K562 (cell line): ENCODE results near the gene RNF11. TPM values are rescaled to one million over a fixed set of nuclear protein-coding genes. Genes with fewer than 3 reads are reported as not detected.

ENCODE experiments used
- ATAC-seq: fragments of 200-7000 bp; cut with Tn5 transposase; 3 replicates; pipeline ENCODE4 v1.9.1; 2020; ENCODE audit warnings: moderate library complexity
- BruUV-seq: library from RNA; stranded (reverse); fragments of 400-500 nt; replicated peaks from 2 replicates; lab custom pipeline; 2021; lab: Mats Ljungman, UMichigan
- CTCF ChIA-PET: fragments of 300-600 bp; formaldehyde crosslinking; extraction: SDS; loops from one replicate; lab custom pipeline; 2021; ENCODE audit warnings: low intra/inter-chr PET ratio; lab: Yijun Ruan, JAX
- POLR2A ChIA-PET: fragments of 300-600, 350-650 bp; sonication (Branson Sonifier 250); formaldehyde crosslinking; extraction: SDS; loops from one replicate; lab custom pipeline; 2021; ENCODE audit warnings: antibody characterized with exemption, inconsistent platforms; lab: Yijun Ruan, JAX
- DNase-seq, 4 experiments: peaks; one replicate each; pipeline versions ENCODE4 v3.0.0 to v3.0.0-alpha.2; 2011 to 2018; ENCODE audit warnings: low spot score in 3 of 4, mixed read lengths in 3 of 4; ENCODE audit errors: extremely low read depth in 1 of 4
- FAIRE-seq: peaks from 2 replicates; lab custom pipeline; 2011; peaks lifted over from hg19 to GRCh38; lab: Jason Lieb, UNC
- H2AFZ ChIP-seq: 2 replicates; pipeline ENCODE4 v1.6.0; 2011; ENCODE audit warnings: low read depth, low read length, control low read depth, inconsistent platforms
- H3K27ac ChIP-seq: fragments of 200-600 bp; 3 replicates; pipeline ENCODE4 v1.8.0; 2011; ENCODE audit warnings: low read depth, mild to moderate bottlenecking, control low read depth, inconsistent platforms, low read length, moderate library complexity, mixed read lengths; ENCODE audit errors: extremely low read depth
- H3K27me3 ChIP-seq, 2 experiments: fragments of 300-600 bp in 1 of 2; 2 replicates in 1 of 2; 3 replicates in 1 of 2; pipeline versions ENCODE4 v1.6.0 to v1.8.0; 2011; ENCODE audit warnings: inconsistent platforms in 2 of 2, low read length in 2 of 2, mild to moderate bottlenecking in 1 of 2, mixed read lengths in 1 of 2, moderate library complexity in 1 of 2; ENCODE audit not compliant: control insufficient read depth in 2 of 2, insufficient read depth in 2 of 2
- H3K36me3 ChIP-seq: fragments of 300-600 bp; 3 replicates; pipeline ENCODE4 v1.8.0; 2011; ENCODE audit warnings: mild to moderate bottlenecking, low read length, inconsistent platforms; ENCODE audit not compliant: control insufficient read depth, insufficient read depth
- H3K4me1 ChIP-seq, 2 experiments: fragments of 200-600 bp in 1 of 2; replicated peaks in 1 of 2; 2 replicates in 1 of 2; 3 replicates in 1 of 2; pipeline versions ENCODE4 v1.5.1 to v1.8.0; 2011; ENCODE audit warnings: inconsistent platforms in 2 of 2, low read length in 2 of 2, mild to moderate bottlenecking in 1 of 2, mixed read lengths in 1 of 2, moderate library complexity in 1 of 2; ENCODE audit not compliant: control insufficient read depth in 2 of 2, insufficient read depth in 2 of 2
- H3K4me2 ChIP-seq: 2 replicates; pipeline ENCODE4 v1.6.1; 2011; ENCODE audit warnings: low read length, control low read depth, inconsistent platforms, mixed read lengths; ENCODE audit not compliant: insufficient read depth
- H3K4me3 ChIP-seq: fragments of 200-600 bp; sonication (generic), shearing (Covaris generic); 2 replicates; pipeline ENCODE4 v1.5.1; 2016; ENCODE audit warnings: control low read depth, inconsistent platforms
- H3K79me2 ChIP-seq: fragments of 200-600 bp; 3 replicates; pipeline ENCODE4 v1.8.0; 2011; ENCODE audit warnings: low read length, inconsistent platforms; ENCODE audit not compliant: control insufficient read depth, insufficient read depth
- H3K9ac ChIP-seq, 2 experiments: 2 replicates each; pipeline versions ENCODE4 v1.6.0 to v1.6.1; 2011; ENCODE audit warnings: low read depth in 2 of 2, low read length in 2 of 2, control low read depth in 1 of 2, inconsistent platforms in 1 of 2, mild to moderate bottlenecking in 1 of 2, mixed read lengths in 1 of 2; ENCODE audit not compliant: insufficient read depth in 1 of 2
- H3K9me1 ChIP-seq: one replicate; pipeline ENCODE4 v1.6.0; 2011; ENCODE audit warnings: inconsistent platforms, mild to moderate bottlenecking, low read length, moderate library complexity; ENCODE audit not compliant: control insufficient read depth, insufficient read depth
- H3K9me3 ChIP-seq: replicated peaks from 2 replicates; pipeline ENCODE4 v1.5.1; 2011; ENCODE audit warnings: low read depth, low read length, inconsistent platforms; ENCODE audit not compliant: control insufficient read depth, insufficient read depth
- H4K20me1 ChIP-seq: replicated peaks from 2 replicates; pipeline ENCODE4 v1.6.1; 2011; ENCODE audit warnings: low read length, inconsistent platforms, mixed read lengths; ENCODE audit not compliant: control insufficient read depth, insufficient read depth
- BMI1 ChIP-seq: fragments of 150-350 bp; IDR thresholded peaks from 2 replicates; pipeline ENCODE4 v1.6.1; 2014; ENCODE audit warnings: low read length
- MEF2D ChIP-seq: conservative IDR thresholded peaks from 2 replicates; pipeline ENCODE4 v1.6.1; 2016; ENCODE audit warnings: low read depth, missing genetic modification characterization, missing compliant biosample characterization
- NFIC ChIP-seq: fragments of 450-650 bp; IDR thresholded peaks from 2 replicates; pipeline ENCODE4 v1.6.1; 2017; ENCODE audit warnings: mild to moderate bottlenecking, inconsistent platforms
- NR1H2 ChIP-seq: sonication (generic); formaldehyde crosslinking; IDR thresholded peaks from 2 replicates; pipeline ENCODE4 v1.4.0; 2020; ENCODE audit warnings: mild to moderate bottlenecking, missing genetic modification reagents
- RBM14 ChIP-seq: fragments of 200-400 bp; formaldehyde crosslinking; IDR thresholded peaks from 2 replicates; pipeline ENCODE4 v1.6.1; 2018; ENCODE audit warnings: low read depth, mild to moderate bottlenecking, low read length, moderate library complexity, borderline replicate concordance; ENCODE audit not compliant: insufficient read depth
- ZNF121 ChIP-seq: sonication (generic); formaldehyde crosslinking; conservative IDR thresholded peaks from 2 replicates; pipeline ENCODE4 v1.8.0; 2022; ENCODE audit warnings: missing genetic modification reagents
- WGBS: fragments of 100-300 bp; shearing (Covaris generic); methylation state at CpG from one replicate; pipeline ENCODE4 v1.1.6; 2016; ENCODE audit warnings: low coverage, mixed read lengths; ENCODE audit not compliant: insufficient coverage; ENCODE audit errors: missing lambda C conversion rate; 5-methylcytosine and 5-hydroxymethylcytosine counted together
- in situ Hi-C: fragments of 300-500 bp; cut with MboI; formaldehyde crosslinking; loops from 4 replicates; pipeline ENCODE4 v1.15.0; 2018; ENCODE audit warnings: inconsistent platforms, mixed read lengths
- intact Hi-C: fragments of 100-400 bp; cut with micrococcal nuclease; formaldehyde crosslinking; loops from 2 replicates; pipeline ENCODE4 v1.14.2; 2022
- polyA plus RNA-seq, 8 experiments: library from polyadenylated mRNA; depleted of rRNA in 4 of 8; stranded (reverse) in 5 of 8; unstranded in 3 of 8; fragments of >200 nt; fragmentation: Nextera tagmentation in 2 of 8; fragmentation: Illumina TruSeq in 1 of 8; extraction: Ambion mirVana in 2 of 8; extraction: Trizol in 1 of 8; gene quantifications; 2 replicates each; pipeline versions ENCODE4 v1.2.1 to v1.2.3, GENCODE V29; 2011 to 2014; ENCODE audit warnings: inconsistent platforms in 1 of 8, missing spikeins in 1 of 8
- total RNA-seq, 7 experiments: library from RNA; depleted of rRNA in 6 of 7; stranded (reverse); fragments of >200 nt in 6 of 7; fragmentation: Illumina TruSeq in 2 of 7; extraction: Trizol in 2 of 7; gene quantifications; 2 replicates each; pipeline versions ENCODE4 v1.2.1 to v1.2.3, GENCODE V29; 2011 to 2021; ENCODE audit warnings: low replicate concordance in 1 of 7

Gene RNF11
- total and polyA plus RNA-seq, 9 of the 15 experiments (the other 6 are each of a cell fraction or from before 2014, with no cell fraction given): 5.7 to 34.3 (median 23.1) TPM

- intact Hi-C loops: no loop called here
- Histone ChIP-seq H3K79me2 (peaks cover 86% of the 10 kb centered on the region), H2AFZ (no peak overlapping the region), H3K9me1 (no peaks in the 10 kb centered on the region), H3K4me1 (peaks cover 14 to 25% of the 10 kb centered on the region in 2 experiments), H4K20me1 (peaks cover 33% of the 10 kb centered on the region), H3K9ac (no peak overlapping the region), H3K9me3 (no peaks in the 10 kb centered on the region), H3K27me3 (no peaks in the 10 kb centered on the region), H3K36me3 (peaks cover 9% of the 10 kb centered on the region; the same call in 2 of the 3 replicates), H3K4me3 (no peak overlapping the region)
- CTCF ChIA-PET: no interaction called here
- ATAC-seq: no peak
- WGBS: 73% methylated on average over 2 of the region's 2 CpGs
- POLR2A ChIA-PET: interaction anchor here (0.6 to 1.6 kb wide), 3 partner anchors 13 to 21 kb away, joined by 3 to 4 read pairs (median 4); no protein-coding TSS in a partner anchor
- in situ Hi-C loops: no loop called here
- no TSS peak for BruUV-seq
- FAIRE-seq: no peak
- DNase-seq: no peak
- TF ChIP-seq BMI1 (no peak), NFIC (peak; percentile 72)
- TF ChIP-seq, all 486 proteins: peak for 1
- no peak overlapping the region for H3K27ac ChIP-seq
- no peak overlapping the region for H3K4me2 ChIP-seq
Observed at GRCh38 chr1:51240084-51240483, 4.0 kb downstream of the RNF11 start.

- no TSS peak for BruUV-seq
- H3K9ac ChIP-seq: no peak overlapping the region
- POLR2A ChIA-PET: interaction anchor here (0.6 to 1.6 kb wide), 6 partner anchors 13 to 380 kb away, joined by 3 to 6 read pairs (median 4); no protein-coding TSS in a partner anchor
- no peak for DNase-seq
- H3K27ac ChIP-seq: no peak overlapping the region
- intact Hi-C loops: no loop called here
- H3K9me1 ChIP-seq: peaks cover under 1% of the 10 kb centered on the region
- H3K4me3 ChIP-seq: no peak overlapping the region
- H3K4me1 ChIP-seq: peaks cover 5 to 17% of the 10 kb centered on the region in 2 experiments; a peak in 3 of 5 replicates
- no peaks in the 10 kb centered on the region for H3K9me3 ChIP-seq
- no peak for FAIRE-seq
- H2AFZ ChIP-seq: no peak overlapping the region
- H3K36me3 ChIP-seq: peaks cover 9% of the 10 kb centered on the region; the same call in 2 of the 3 replicates
- no peak overlapping the region; the same call in 1 of the 2 replicates for H3K4me2 ChIP-seq
- CTCF ChIA-PET: no interaction called here
- peaks cover 36% of the 10 kb centered on the region for H4K20me1 ChIP-seq
- WGBS: 4% methylated on average over 1 of the region's 1 CpG
- in situ Hi-C loops: no loop called here
- H3K27me3 ChIP-seq: no peaks in the 10 kb centered on the region
- ATAC-seq: no peak
- peaks cover 89% of the 10 kb centered on the region for H3K79me2 ChIP-seq
- peak; percentile 28; the same call in 1 of the 2 replicates for TF ChIP-seq ZNF121 (CRISPR knock-in tag)
- no peak for TF ChIP-seq MEF2D
- TF ChIP-seq NR1H2 (CRISPR knock-in tag): no peak
- no peak for TF ChIP-seq RBM14
- TF ChIP-seq, all 486 proteins: peak for 1
Observed at GRCh38 chr1:51241119-51241518, 5.0 kb downstream of the RNF11 start.
